Measurements from ENCODE around the gene TCERG1L.

The TCERG1L gene

GRCh38 chr10:131315344-131315743 lies 3.8 kb upstream of the TCERG1L start:
- no peak for DNase-seq
- H3K9me3 ChIP-seq (ENCODE audit: control extremely low read depth in 1 of 5, control insufficient read depth in 4 of 5, insufficient read depth in 2 of 5, low read depth in 1 of 5, low read length in 4 of 5), result no peaks in the 10 kb centered on the region
- H3K4me1 ChIP-seq (ENCODE audit: control extremely low read depth in 1 of 4, control insufficient read depth in 4 of 4, insufficient read depth in 4 of 4, low read length in 3 of 4), result peaks cover 0 to 12% (median 4%) of the 10 kb centered on the region in 4 experiments
- CTCF ChIA-PET, result no interaction called here
- no peaks in the 10 kb centered on the region for H3K36me3 ChIP-seq (ENCODE audit: control insufficient read depth in 4 of 4, insufficient read depth in 4 of 4, low read length in 3 of 4)
- no peak overlapping the region for H3K27ac ChIP-seq (ENCODE audit: insufficient read depth in 1 of 2, low read depth in 1 of 2, low read length in 2 of 2, poor library complexity in 1 of 2, severe bottlenecking in 2 of 2)
- H3K27me3 ChIP-seq (replicated peaks in 2 of 5; ENCODE audit: control insufficient read depth in 4 of 5, insufficient read depth in 5 of 5, low read length in 4 of 5), result peaks cover 2 to 92% (median 22%) of the 10 kb centered on the region in 5 experiments
- H3K4me3 ChIP-seq (ENCODE audit: control insufficient read depth in 1 of 7, extremely low read depth in 1 of 7, insufficient read depth in 4 of 7, low read depth in 2 of 7, low read length in 6 of 7), result no peak overlapping the region
- WGBS (ENCODE audit: insufficient coverage), result 88% methylated on average over 4 of the region's 9 CpGs
- POLR2A ChIA-PET, result no interaction called here

GRCh38 chr10:131314799-131315198 lies 3.3 kb upstream of the TCERG1L start:
- Histone ChIP-seq H3K4me3 (ENCODE audit: control insufficient read depth in 1 of 7, extremely low read depth in 1 of 7, insufficient read depth in 4 of 7, low read depth in 2 of 7, low read length in 6 of 7) (no peak overlapping the region), H3K4me1 (ENCODE audit: control extremely low read depth in 1 of 4, control insufficient read depth in 4 of 4, insufficient read depth in 4 of 4, low read length in 3 of 4) (peaks cover 0 to 12% (median 4%) of the 10 kb centered on the region in 4 experiments), H3K27ac (ENCODE audit: insufficient read depth in 1 of 2, low read depth in 1 of 2, low read length in 2 of 2, poor library complexity in 1 of 2, severe bottlenecking in 2 of 2) (no peak overlapping the region), H3K27me3 (replicated peaks in 2 of 5; ENCODE audit: control insufficient read depth in 4 of 5, insufficient read depth in 5 of 5, low read length in 4 of 5) (peaks cover 7 to 94% (median 26%) of the 10 kb centered on the region in 5 experiments), H3K9me3 (ENCODE audit: control extremely low read depth in 1 of 5, control insufficient read depth in 4 of 5, insufficient read depth in 2 of 5, low read depth in 1 of 5, low read length in 4 of 5) (no peaks in the 10 kb centered on the region), H3K36me3 (ENCODE audit: control insufficient read depth in 4 of 4, insufficient read depth in 4 of 4, low read length in 3 of 4) (no peaks in the 10 kb centered on the region)
- DNase-seq, result no peak
- CTCF ChIA-PET, result no interaction called here
- WGBS (ENCODE audit: insufficient coverage), result 66% methylated on average over 10 of the region's 10 CpGs
- POLR2A ChIA-PET, result no interaction called here

GRCh38 chr10:131314148-131314547 lies 2.6 kb upstream of the TCERG1L start:
- no peak overlapping the region for H3K27ac ChIP-seq (ENCODE audit: insufficient read depth in 1 of 2, low read depth in 1 of 2, low read length in 2 of 2, poor library complexity in 1 of 2, severe bottlenecking in 2 of 2)
- H3K36me3 ChIP-seq (ENCODE audit: control insufficient read depth in 4 of 4, insufficient read depth in 4 of 4, low read length in 3 of 4), result no peaks in the 10 kb centered on the region
- ChIA-PET CTCF (no interaction called here), POLR2A (no interaction called here)
- peaks cover 9 to 94% (median 28%) of the 10 kb centered on the region in 5 experiments for H3K27me3 ChIP-seq (replicated peaks in 2 of 5; ENCODE audit: control insufficient read depth in 4 of 5, insufficient read depth in 5 of 5, low read length in 4 of 5)
- no peak for DNase-seq
- WGBS (ENCODE audit: insufficient coverage), result 65% methylated on average over 2 of the region's 3 CpGs
- H3K4me1 ChIP-seq (ENCODE audit: control extremely low read depth in 1 of 4, control insufficient read depth in 4 of 4, insufficient read depth in 4 of 4, low read length in 3 of 4), result peaks cover 0 to 12% (median 4%) of the 10 kb centered on the region in 4 experiments
- H3K9me3 ChIP-seq (ENCODE audit: control extremely low read depth in 1 of 5, control insufficient read depth in 4 of 5, insufficient read depth in 2 of 5, low read depth in 1 of 5, low read length in 4 of 5), result no peaks in the 10 kb centered on the region
- no peak overlapping the region for H3K4me3 ChIP-seq (ENCODE audit: control insufficient read depth in 1 of 7, extremely low read depth in 1 of 7, insufficient read depth in 4 of 7, low read depth in 2 of 7, low read length in 6 of 7)

DNA sequence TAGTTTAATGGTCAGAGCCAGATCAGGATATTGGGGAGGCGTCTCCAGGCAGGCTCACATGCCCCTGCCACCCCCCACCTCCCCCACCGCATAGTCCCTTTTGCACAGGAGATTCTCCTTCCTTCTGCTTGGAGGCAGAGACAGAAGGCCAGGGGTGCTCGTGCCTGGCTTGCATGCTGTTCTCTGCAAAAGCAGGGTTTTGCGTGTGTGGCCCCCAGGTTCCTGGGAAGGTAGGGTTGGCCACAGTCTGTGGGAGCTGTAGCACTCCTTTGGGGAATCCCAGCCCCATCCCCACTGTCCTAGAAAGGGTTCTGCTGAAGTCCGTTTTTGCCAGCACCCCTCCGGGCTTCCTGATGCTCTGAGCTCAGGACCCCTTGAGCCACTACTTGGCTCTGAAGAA lies 1.9 kb upstream of the TCERG1L start:
- CTCF ChIA-PET, result no interaction called here
- POLR2A ChIA-PET, result no interaction called here
- H3K36me3 ChIP-seq (ENCODE audit: control insufficient read depth in 4 of 4, insufficient read depth in 4 of 4, low read length in 3 of 4), result no peaks in the 10 kb centered on the region

DNA sequence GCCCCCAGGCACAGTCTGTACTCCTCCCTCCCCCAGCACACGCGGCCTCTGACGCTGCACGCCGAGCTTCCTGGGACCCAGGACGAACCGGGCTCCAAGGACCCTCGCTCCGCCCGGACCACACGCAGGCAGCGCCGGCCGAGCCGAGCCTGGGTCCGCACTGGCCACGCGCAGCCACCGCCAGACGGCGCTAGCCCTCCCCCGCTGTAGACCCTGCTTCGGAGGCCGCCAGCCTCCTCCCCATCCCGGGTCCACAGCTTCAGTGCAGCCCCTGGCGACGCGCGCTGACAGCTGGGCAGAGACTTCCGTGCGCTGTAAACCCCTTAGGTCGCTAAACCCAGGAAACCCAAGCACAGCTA lies 936 bp upstream of the TCERG1L start:
- no peaks in the 10 kb centered on the region for H3K9me3 ChIP-seq (ENCODE audit: control extremely low read depth in 1 of 5, control insufficient read depth in 4 of 5, insufficient read depth in 2 of 5, low read depth in 1 of 5, low read length in 4 of 5)
- 4% methylated on average over 30 of the region's 32 CpGs for WGBS (ENCODE audit: insufficient coverage)
- peaks cover 0 to 12% (median 4%) of the 10 kb centered on the region in 4 experiments for H3K4me1 ChIP-seq (ENCODE audit: control extremely low read depth in 1 of 4, control insufficient read depth in 4 of 4, insufficient read depth in 4 of 4, low read length in 3 of 4)
- ChIA-PET POLR2A (no interaction called here), CTCF (no interaction called here)
- no peak overlapping the region for H3K27ac ChIP-seq (ENCODE audit: insufficient read depth in 1 of 2, low read depth in 1 of 2, low read length in 2 of 2, poor library complexity in 1 of 2, severe bottlenecking in 2 of 2)
- peak; percentile 25 to 31 (median 31) for DNase-seq
- peak overlapping the region in 2 of 7 experiments; percentile 46 to 53 for H3K4me3 ChIP-seq (ENCODE audit: control insufficient read depth in 1 of 7, extremely low read depth in 1 of 7, insufficient read depth in 4 of 7, low read depth in 2 of 7, low read length in 6 of 7)
- H3K27me3 ChIP-seq (replicated peaks in 2 of 5; ENCODE audit: control insufficient read depth in 4 of 5, insufficient read depth in 5 of 5, low read length in 4 of 5), result peaks cover 14 to 90% (median 35%) of the 10 kb centered on the region in 5 experiments
- H3K36me3 ChIP-seq (ENCODE audit: control insufficient read depth in 4 of 4, insufficient read depth in 4 of 4, low read length in 3 of 4), result no peaks in the 10 kb centered on the region

More for the DNA sequence above, 1.9 kb upstream of the TCERG1L start:
- Histone ChIP-seq H3K4me3 (ENCODE audit: control insufficient read depth in 1 of 7, extremely low read depth in 1 of 7, insufficient read depth in 4 of 7, low read depth in 2 of 7, low read length in 6 of 7) (no peak overlapping the region), H3K9me3 (ENCODE audit: control extremely low read depth in 1 of 5, control insufficient read depth in 4 of 5, insufficient read depth in 2 of 5, low read depth in 1 of 5, low read length in 4 of 5) (no peaks in the 10 kb centered on the region), H3K27ac (ENCODE audit: insufficient read depth in 1 of 2, low read depth in 1 of 2, low read length in 2 of 2, poor library complexity in 1 of 2, severe bottlenecking in 2 of 2) (no peak overlapping the region), H3K4me1 (ENCODE audit: control extremely low read depth in 1 of 4, control insufficient read depth in 4 of 4, insufficient read depth in 4 of 4, low read length in 3 of 4) (peaks cover 0 to 12% (median 4%) of the 10 kb centered on the region in 4 experiments), H3K27me3 (replicated peaks in 2 of 5; ENCODE audit: control insufficient read depth in 4 of 5, insufficient read depth in 5 of 5, low read length in 4 of 5) (peaks cover 10 to 91% (median 32%) of the 10 kb centered on the region in 5 experiments)
- 65% methylated on average over 4 of the region's 6 CpGs for WGBS (ENCODE audit: insufficient coverage)
- no peak for DNase-seq

- under 1% methylated on average over 36 of the region's 36 CpGs for WGBS (ENCODE audit: insufficient coverage)
- H3K9me3 ChIP-seq (ENCODE audit: control extremely low read depth in 1 of 5, control insufficient read depth in 4 of 5, insufficient read depth in 2 of 5, low read depth in 1 of 5, low read length in 4 of 5), result no peaks in the 10 kb centered on the region
- H3K4me3 ChIP-seq (ENCODE audit: control insufficient read depth in 1 of 7, extremely low read depth in 1 of 7, insufficient read depth in 4 of 7, low read depth in 2 of 7, low read length in 6 of 7), result no peak overlapping the region
- POLR2A ChIA-PET, result no interaction called here
- no peaks in the 10 kb centered on the region for H3K36me3 ChIP-seq (ENCODE audit: control insufficient read depth in 4 of 4, insufficient read depth in 4 of 4, low read length in 3 of 4)
- CTCF ChIA-PET, result no interaction called here
- peaks cover 0 to 12% (median 4%) of the 10 kb centered on the region in 4 experiments for H3K4me1 ChIP-seq (ENCODE audit: control extremely low read depth in 1 of 4, control insufficient read depth in 4 of 4, insufficient read depth in 4 of 4, low read length in 3 of 4)
- H3K27ac ChIP-seq (ENCODE audit: insufficient read depth in 1 of 2, low read depth in 1 of 2, low read length in 2 of 2, poor library complexity in 1 of 2, severe bottlenecking in 2 of 2), result no peak overlapping the region
- DNase-seq, result no peak
- H3K27me3 ChIP-seq (replicated peaks in 2 of 5; ENCODE audit: control insufficient read depth in 4 of 5, insufficient read depth in 5 of 5, low read length in 4 of 5), result peaks cover 14 to 83% (median 38%) of the 10 kb centered on the region in 5 experiments
Observed at GRCh38 chr10:131311402-131311660, 190 bp downstream of the TCERG1L start.

DNA sequence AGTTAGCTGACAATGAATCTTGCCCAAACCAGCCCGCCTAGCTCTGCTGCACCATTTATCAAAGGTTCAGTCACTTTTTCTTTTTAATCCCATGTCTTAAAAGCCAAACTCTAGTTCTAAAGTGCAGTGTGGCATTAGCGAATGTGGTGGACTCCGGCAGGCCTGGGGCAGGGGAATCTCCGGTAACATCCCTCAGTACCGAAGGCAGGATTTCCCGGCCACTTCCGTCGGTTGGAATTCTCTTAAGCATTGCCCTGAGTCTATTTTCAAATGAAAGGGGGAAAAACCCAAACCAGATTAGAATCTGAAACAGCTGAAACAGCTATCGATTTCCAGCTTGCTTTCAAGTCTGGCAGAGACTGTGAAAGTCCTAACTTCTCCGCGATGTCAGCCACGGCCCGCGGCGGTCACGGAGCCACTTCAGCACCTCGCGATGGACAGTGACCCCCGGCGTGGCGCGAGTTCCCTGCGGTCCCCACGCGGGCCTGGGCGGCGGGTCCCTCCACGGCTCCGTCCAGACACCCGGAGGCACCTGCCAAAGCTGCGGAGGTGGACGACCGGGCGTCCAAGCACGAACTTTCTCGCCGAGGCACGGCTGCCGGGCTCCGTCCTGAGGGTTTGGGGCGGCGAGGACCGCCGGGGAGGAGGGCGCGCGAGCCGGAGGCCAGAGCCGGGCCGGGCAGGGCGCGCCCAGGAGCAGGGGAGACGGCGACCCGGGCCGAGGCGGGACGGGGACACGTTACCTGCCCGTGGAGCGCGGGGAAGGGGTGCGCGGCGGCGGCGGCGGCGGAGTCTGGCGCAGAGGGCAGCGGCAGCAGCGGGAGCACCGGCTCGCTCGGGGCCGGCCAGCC lies 745 bp downstream of the TCERG1L start:
- H3K27me3 ChIP-seq (replicated peaks in 2 of 5; ENCODE audit: control insufficient read depth in 4 of 5, insufficient read depth in 5 of 5, low read length in 4 of 5), result peaks cover 14 to 77% (median 38%) of the 10 kb centered on the region in 5 experiments
- no peak overlapping the region for H3K27ac ChIP-seq (ENCODE audit: insufficient read depth in 1 of 2, low read depth in 1 of 2, low read length in 2 of 2, poor library complexity in 1 of 2, severe bottlenecking in 2 of 2)
- DNase-seq, result peak in 2 of 3 donors; percentile 6 to 11
- peak overlapping the region in 1 of 7 experiments; percentile 5 for H3K4me3 ChIP-seq (ENCODE audit: control insufficient read depth in 1 of 7, extremely low read depth in 1 of 7, insufficient read depth in 4 of 7, low read depth in 2 of 7, low read length in 6 of 7)
- H3K9me3 ChIP-seq (ENCODE audit: control extremely low read depth in 1 of 5, control insufficient read depth in 4 of 5, insufficient read depth in 2 of 5, low read depth in 1 of 5, low read length in 4 of 5), result no peaks in the 10 kb centered on the region
- no peaks in the 10 kb centered on the region for H3K36me3 ChIP-seq (ENCODE audit: control insufficient read depth in 4 of 4, insufficient read depth in 4 of 4, low read length in 3 of 4)
- ChIA-PET CTCF (interaction anchor here (1.2 kb wide), 1 partner anchor 561 kb away, joined by 3 read pairs; no protein-coding TSS in a partner anchor), POLR2A (no interaction called here)
- WGBS (ENCODE audit: insufficient coverage), result 5% methylated on average over 73 of the region's 76 CpGs
- peaks cover 0 to 12% (median 4%) of the 10 kb centered on the region in 4 experiments for H3K4me1 ChIP-seq (ENCODE audit: control extremely low read depth in 1 of 4, control insufficient read depth in 4 of 4, insufficient read depth in 4 of 4, low read length in 3 of 4)
